Muscle layer of colon (tissue), 2 donors: Measurements from ENCODE around the gene SULT1A2.
"Not testable (repeated sequence)": the region's sequence is repeated elsewhere in the genome, so short reads cannot be mapped to it uniquely, and the experiment has no call there.

ENCODE experiments used
- H3K27ac ChIP-seq: one replicate; pipeline ENCODE4 v1.7.0; 2013; ENCODE audit warnings: low read depth, mild to moderate bottlenecking, low read length, moderate library complexity
- H3K27me3 ChIP-seq, 2 donors: one replicate each; pipeline ENCODE4 v1.7.0; 2013; ENCODE audit warnings: low read length in 2 of 2, mild to moderate bottlenecking in 2 of 2; ENCODE audit not compliant: insufficient read depth in 2 of 2, control insufficient read depth in 1 of 2
- H3K36me3 ChIP-seq: one replicate; pipeline ENCODE4 v1.7.0; 2013; ENCODE audit warnings: mild to moderate bottlenecking, low read length; ENCODE audit not compliant: insufficient read depth
- H3K4me1 ChIP-seq: one replicate; pipeline ENCODE4 v1.7.0; 2013; ENCODE audit warnings: mild to moderate bottlenecking, low read length; ENCODE audit not compliant: insufficient read depth
- H3K4me3 ChIP-seq, 2 donors: one replicate each; pipeline ENCODE4 v1.7.0; 2013; ENCODE audit warnings: low read length in 2 of 2, low read depth in 1 of 2, mild to moderate bottlenecking in 1 of 2, moderate library complexity in 1 of 2
- H3K9ac ChIP-seq: one replicate; pipeline ENCODE4 v1.7.0; 2013; ENCODE audit warnings: low read length
- H3K9me3 ChIP-seq: one replicate; pipeline ENCODE4 v1.7.0; 2013; ENCODE audit warnings: mild to moderate bottlenecking, low read length
- donor health status: abdominal sarcoma.
- donor health status: Adenocarcinoma of cecum.

SULT1A2 gene

GRCh38 chr16:28616636-28617035 lies 19.8 kb upstream of the SULT1A2 start:
- no peaks in the 10 kb centered on the region for H3K27me3 ChIP-seq

GRCh38 chr16:28616224-28616577 lies 19.4 kb upstream of the SULT1A2 start:
- H3K9ac ChIP-seq, H3K9me3 ChIP-seq, H3K27ac ChIP-seq, H3K4me3 ChIP-seq, H3K27me3 ChIP-seq, H3K4me1 ChIP-seq, H3K36me3 ChIP-seq: not testable (repeated sequence)

More at GRCh38 chr16:28616636-28617035, 19.8 kb upstream of the SULT1A2 start:
- Histone ChIP-seq H3K27ac (no peak overlapping the region), H3K36me3 (no peaks in the 10 kb centered on the region), H3K4me3 (no peak overlapping the region), H3K9ac (no peak overlapping the region), H3K9me3 (no peaks in the 10 kb centered on the region), H3K4me1 (no peaks in the 10 kb centered on the region)

- not testable (repeated sequence) for H3K9me3 ChIP-seq, H3K4me1 ChIP-seq, H3K36me3 ChIP-seq, H3K27me3 ChIP-seq, H3K4me3 ChIP-seq, H3K9ac ChIP-seq, H3K27ac ChIP-seq
These were observed 18.8 kb upstream of the SULT1A2 start for GRCh38 chr16:28615486-28616223.

GRCh38 chr16:28614561-28614960 lies 17.7 kb upstream of the SULT1A2 start:
- not testable (repeated sequence) for H3K27ac ChIP-seq, H3K4me1 ChIP-seq, H3K9ac ChIP-seq, H3K36me3 ChIP-seq, H3K4me3 ChIP-seq, H3K27me3 ChIP-seq, H3K9me3 ChIP-seq

- H3K4me1 ChIP-seq, H3K9ac ChIP-seq, H3K27me3 ChIP-seq, H3K27ac ChIP-seq, H3K9me3 ChIP-seq, H3K36me3 ChIP-seq, H3K4me3 ChIP-seq: not testable (repeated sequence)
These were observed 17.1 kb upstream of the SULT1A2 start for GRCh38 chr16:28613912-28614311.

GRCh38 chr16:28612359-28613280 lies 15.8 kb upstream of the SULT1A2 start:
- H3K27me3 ChIP-seq, H3K4me3 ChIP-seq, H3K36me3 ChIP-seq, H3K9me3 ChIP-seq, H3K9ac ChIP-seq, H3K4me1 ChIP-seq, H3K27ac ChIP-seq: not testable (repeated sequence)

- Histone ChIP-seq H3K4me3 (no peak overlapping the region), H3K9ac (no peak overlapping the region), H3K9me3 (no peaks in the 10 kb centered on the region), H3K27me3 (no peaks in the 10 kb centered on the region), H3K36me3 (no peaks in the 10 kb centered on the region), H3K27ac (no peak overlapping the region), H3K4me1 (no peaks in the 10 kb centered on the region)
These were observed 13.8 kb upstream of the SULT1A2 start for GRCh38 chr16:28610595-28611191.

GRCh38 chr16:28609631-28610594 lies 13.1 kb upstream of the SULT1A2 start, which contains the start of gene SULT1A1:
TSS of gene SULT1A1 (minus strand) at chr16:28610044. CDS start at chr16:28608855, 1,189 bp downstream.
- no peak within 1 kb of the TSS for H3K9ac ChIP-seq
- H3K27ac ChIP-seq = no peak within 1 kb of the TSS
- H3K9me3 ChIP-seq = no peaks in the 10 kb centered on the region
- no peaks in the 10 kb centered on the region for H3K27me3 ChIP-seq
- peak within 1 kb of the TSS in 1 of 2 donors; percentile 49 for H3K4me3 ChIP-seq
- H3K4me1 ChIP-seq = no peaks in the 10 kb centered on the region
- no peaks in the 10 kb centered on the region for H3K36me3 ChIP-seq

- H3K9ac ChIP-seq, H3K36me3 ChIP-seq, H3K4me1 ChIP-seq, H3K27me3 ChIP-seq, H3K27ac ChIP-seq, H3K9me3 ChIP-seq: not testable (repeated sequence)
- peak overlapping the region in 1 of 2 donors; percentile 49 for H3K4me3 ChIP-seq
These were observed 12.2 kb upstream of the SULT1A2 start for GRCh38 chr16:28608867-28609596.

- H3K9ac ChIP-seq, H3K27ac ChIP-seq, H3K4me1 ChIP-seq, H3K36me3 ChIP-seq, H3K9me3 ChIP-seq, H3K4me3 ChIP-seq, H3K27me3 ChIP-seq: not testable (repeated sequence)
These were observed 11.6 kb upstream of the SULT1A2 start for GRCh38 chr16:28608496-28608808.
